Right lobe of liver (tissue), 6 donors: ENCODE data around the gene CREBBP. TPM values are rescaled to one million over a fixed set of nuclear protein-coding genes. Genes with fewer than 3 reads are reported as not detected.

Experiments
- ATAC-seq, 4 donors: fragments of 200-7000 bp; cut with Tn5 transposase; one replicate each; pipeline ENCODE4 v1.9.1; 2020; ENCODE audit warnings: mild to moderate bottlenecking in 4 of 4, moderate library complexity in 4 of 4
- DNase-seq, 3 donors: peaks; one replicate each; pipeline ENCODE4 v3.0.0-alpha.2; 2020
- H3K27ac ChIP-seq, 3 donors: fragments of 200-600 bp; one replicate each; pipeline ENCODE4 v1.8.0; 2022
- H3K27me3 ChIP-seq, 2 donors: fragments of 200-600 bp; one replicate each; pipeline ENCODE4 v1.8.0; 2022
- H3K36me3 ChIP-seq, 4 donors: fragments of 200-600 bp; sonication (generic) in 1 of 4; one replicate each; pipeline versions ENCODE4 v1.5.1 to v1.8.0; 2017 to 2022; ENCODE audit warnings: control low read depth in 1 of 4
- H3K4me1 ChIP-seq, 4 donors: fragments of 200-600 bp; sonication (generic) in 1 of 4; one replicate each; pipeline versions ENCODE4 v1.5.1 to v1.8.0; 2017 to 2022; ENCODE audit warnings: control low read depth in 1 of 4
- H3K4me3 ChIP-seq, 3 donors: fragments of 200-600 bp; one replicate each; pipeline ENCODE4 v1.8.0; 2022
- H3K9me3 ChIP-seq, 4 donors: fragments of 200-600 bp; sonication (generic) in 1 of 4; one replicate each; pipeline versions ENCODE4 v1.5.1 to v1.8.0; 2017 to 2022; ENCODE audit warnings: control low read depth in 1 of 4
- POLR2A ChIP-seq: fragments of 450-650 bp; IDR thresholded peaks from one replicate; pipeline ENCODE4 v1.6.1; 2017; ENCODE audit warnings: antibody characterized with exemption, mild to moderate bottlenecking
- WGBS: methylation state at CpG from one replicate; pipeline ENCODE4 v1.1.6; 2018; ENCODE audit warnings: low coverage, low lambda C conversion rate; ENCODE audit not compliant: insufficient coverage; ENCODE audit errors: missing lambda C conversion rate; 5-methylcytosine and 5-hydroxymethylcytosine counted together
- intact Hi-C, 2 donors: fragments of 100-400 bp; cut with DNase I; formaldehyde crosslinking; loops; one replicate each; pipeline versions ENCODE4 v1.11.2 to v1.14.1; 2022
- total RNA-seq, 6 experiments: library from RNA; depleted of rRNA in 2 of 6; stranded (reverse); fragments of >200 nt in 2 of 6; fragmentation: NEBNext Ultra II Directional in 3 of 6; extraction: Animal tissue kit (Norgen Biotek cat#: 25700) in 3 of 6; gene quantifications; one replicate each; pipeline versions ENCODE4 v1.1.0 to v1.2.4, GENCODE V29; 2016 to 2023
- TF ChIP-seq, protein P1 (sequence below), 4 donors: fragments of 200-600 bp in 3 of 4; fragments of 450-650 bp in 1 of 4; IDR thresholded peaks; one replicate each; pipeline versions ENCODE4 v1.5.1 to v1.8.0; 2016 to 2022; ENCODE audit warnings: antibody characterized with exemption in 4 of 4, mild to moderate bottlenecking in 2 of 4
- donor health status: DM: no; HTN: yes; CAD: no.
- donor health status: DM: no; HTN: no; CAD: no.
- donor health status: DM: no; HTN: no; CAD: no.
- donor health status: DM: no; HTN: yes; CAD: no.
- donor health status: DM: no; HTN: yes; CAD: no.

The CREBBP gene
- total RNA-seq, 6 experiments from 2014 or later: 18.1 to 39.8 (median 29.2) TPM

DNA sequence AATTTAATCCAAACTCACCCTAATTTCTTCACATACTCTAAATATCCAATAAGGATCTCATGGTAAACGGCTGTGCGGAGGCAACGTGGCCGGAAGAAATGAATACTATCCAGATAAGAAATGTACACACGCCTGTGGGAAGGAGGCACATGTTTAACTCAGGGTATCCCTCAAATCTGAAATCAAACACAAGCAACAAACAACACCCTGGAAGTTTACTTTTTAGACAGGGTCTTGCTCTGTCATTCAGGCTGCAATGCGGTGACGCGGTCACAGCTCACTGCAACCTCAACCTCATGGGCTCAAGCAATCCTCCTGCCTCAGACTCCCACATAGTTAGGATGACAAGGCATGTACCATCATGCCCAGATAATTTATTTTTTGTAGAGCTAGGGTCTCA lies 142.0 kb downstream of the CREBBP start:
- intact Hi-C loops: no loop called here
- Histone ChIP-seq H3K4me3 (no peak overlapping the region), H3K27me3 (no peaks in the 10 kb centered on the region), H3K9me3 (no peaks in the 10 kb centered on the region), H3K36me3 (peaks cover 5 to 98% (median 44%) of the 10 kb centered on the region in 4 donors), H3K27ac (no peak overlapping the region), H3K4me1 (peaks cover 0 to 8% (median 0%) of the 10 kb centered on the region in 4 donors)
- 82% methylated on average over 3 of the region's 8 CpGs for WGBS
- no peak for TF ChIP-seq POLR2A
- TF ChIP-seq, protein P1, sequence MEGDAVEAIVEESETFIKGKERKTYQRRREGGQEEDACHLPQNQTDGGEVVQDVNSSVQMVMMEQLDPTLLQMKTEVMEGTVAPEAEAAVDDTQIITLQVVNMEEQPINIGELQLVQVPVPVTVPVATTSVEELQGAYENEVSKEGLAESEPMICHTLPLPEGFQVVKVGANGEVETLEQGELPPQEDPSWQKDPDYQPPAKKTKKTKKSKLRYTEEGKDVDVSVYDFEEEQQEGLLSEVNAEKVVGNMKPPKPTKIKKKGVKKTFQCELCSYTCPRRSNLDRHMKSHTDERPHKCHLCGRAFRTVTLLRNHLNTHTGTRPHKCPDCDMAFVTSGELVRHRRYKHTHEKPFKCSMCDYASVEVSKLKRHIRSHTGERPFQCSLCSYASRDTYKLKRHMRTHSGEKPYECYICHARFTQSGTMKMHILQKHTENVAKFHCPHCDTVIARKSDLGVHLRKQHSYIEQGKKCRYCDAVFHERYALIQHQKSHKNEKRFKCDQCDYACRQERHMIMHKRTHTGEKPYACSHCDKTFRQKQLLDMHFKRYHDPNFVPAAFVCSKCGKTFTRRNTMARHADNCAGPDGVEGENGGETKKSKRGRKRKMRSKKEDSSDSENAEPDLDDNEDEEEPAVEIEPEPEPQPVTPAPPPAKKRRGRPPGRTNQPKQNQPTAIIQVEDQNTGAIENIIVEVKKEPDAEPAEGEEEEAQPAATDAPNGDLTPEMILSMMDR (IDR thresholded peaks at IDR 0.05): no peak
- DNase-seq: no peak
- ATAC-seq: no peak

DNA sequence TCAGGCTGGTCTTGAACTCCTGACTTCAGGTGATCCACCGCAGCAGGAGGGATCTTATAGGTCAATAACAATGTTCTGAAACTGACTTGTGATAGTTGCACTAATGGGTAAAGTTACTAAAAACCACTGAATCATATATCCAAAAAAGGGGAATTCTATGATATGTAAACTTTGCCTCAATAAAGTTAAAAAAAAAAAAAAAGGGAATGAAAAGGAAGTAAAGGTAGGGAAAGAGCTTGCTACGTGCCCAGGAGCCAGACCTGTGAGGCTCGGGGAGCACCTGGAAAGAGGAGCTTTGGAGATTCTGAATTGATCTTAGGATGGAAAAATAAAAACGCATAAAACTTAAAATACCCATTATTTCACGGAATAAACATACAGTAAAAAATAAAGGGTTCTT lies 142.4 kb downstream of the CREBBP start:
- WGBS: 99% methylated on average over 4 of the region's 5 CpGs
- ATAC-seq (no peak), DNase-seq (no peak)
- peaks cover 5 to 98% (median 44%) of the 10 kb centered on the region in 4 donors for H3K36me3 ChIP-seq
- H3K27ac ChIP-seq: no peak overlapping the region
- no peaks in the 10 kb centered on the region for H3K27me3 ChIP-seq
- peaks cover 0 to 4% (median 0%) of the 10 kb centered on the region in 4 donors for H3K4me1 ChIP-seq
- H3K9me3 ChIP-seq: no peaks in the 10 kb centered on the region
- intact Hi-C loops: no loop called here
- TF ChIP-seq, protein P1 (IDR thresholded peaks at IDR 0.05): no peak
- TF ChIP-seq POLR2A: no peak
- no peak overlapping the region for H3K4me3 ChIP-seq

DNA sequence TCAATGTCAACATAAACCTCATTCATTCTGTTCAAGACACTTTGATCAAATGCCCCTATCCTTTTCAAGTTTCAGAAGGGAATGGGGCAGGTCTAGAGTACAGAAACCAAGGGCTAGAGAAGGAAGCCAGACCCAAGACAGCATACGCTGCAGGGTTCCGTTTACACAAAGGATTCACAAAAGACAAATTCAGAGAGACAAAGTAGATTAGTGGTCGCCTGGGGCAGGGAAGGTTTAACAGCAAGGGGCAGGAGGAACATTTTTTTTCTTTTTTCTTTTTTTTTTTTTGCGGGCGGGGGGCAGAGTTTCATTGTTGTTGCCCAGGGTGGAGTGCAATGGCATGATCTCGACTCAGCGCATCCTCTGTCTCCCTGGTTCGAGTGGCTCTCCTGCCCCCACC lies 143.3 kb downstream of the CREBBP start:
- no peak for DNase-seq

DNA sequence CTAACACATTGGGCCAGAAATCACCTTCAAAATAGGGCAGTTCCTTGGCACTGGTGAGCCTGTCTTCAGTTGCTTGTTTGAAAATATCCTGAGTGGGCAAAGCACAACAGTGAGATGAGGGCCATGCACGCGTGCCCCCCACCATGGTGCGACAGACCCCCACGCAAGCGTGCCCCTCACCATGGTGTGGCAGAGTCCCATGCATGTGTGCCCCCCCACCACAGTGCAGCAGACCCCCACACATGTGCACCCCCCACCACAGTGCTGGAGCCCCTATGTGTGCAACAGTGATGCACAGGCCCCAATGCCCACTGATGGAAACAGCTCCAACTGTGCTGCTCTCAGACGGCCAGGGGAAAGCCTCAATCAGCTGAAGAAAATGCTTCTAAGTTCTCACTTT lies 144.4 kb downstream of the CREBBP start:
- Histone ChIP-seq H3K9me3 (no peaks in the 10 kb centered on the region), H3K4me3 (no peak overlapping the region), H3K4me1 (no peaks in the 10 kb centered on the region), H3K27ac (no peak overlapping the region), H3K27me3 (no peaks in the 10 kb centered on the region), H3K36me3 (peaks cover 5 to 91% (median 47%) of the 10 kb centered on the region in 4 donors)
- TF ChIP-seq POLR2A: no peak
- TF ChIP-seq, protein P1 (IDR thresholded peaks at IDR 0.05): no peak
- WGBS: 93% methylated on average over 6 of the region's 6 CpGs
- intact Hi-C loops: no loop called here
- ATAC-seq (no peak), DNase-seq (no peak)

More for the DNA sequence above, 143.3 kb downstream of the CREBBP start:
- TF ChIP-seq, protein P1 (IDR thresholded peaks at IDR 0.05): no peak
- no peak for TF ChIP-seq POLR2A
- H3K9me3 ChIP-seq: no peaks in the 10 kb centered on the region
- H3K27ac ChIP-seq: no peak overlapping the region
- H3K36me3 ChIP-seq: peaks cover 5 to 91% (median 42%) of the 10 kb centered on the region in 4 donors
- H3K4me3 ChIP-seq: no peak overlapping the region
- H3K4me1 ChIP-seq: no peaks in the 10 kb centered on the region
- intact Hi-C loops: no loop called here
- 88% methylated on average over 8 of the region's 8 CpGs for WGBS
- ATAC-seq: no peak
- no peaks in the 10 kb centered on the region for H3K27me3 ChIP-seq

DNA sequence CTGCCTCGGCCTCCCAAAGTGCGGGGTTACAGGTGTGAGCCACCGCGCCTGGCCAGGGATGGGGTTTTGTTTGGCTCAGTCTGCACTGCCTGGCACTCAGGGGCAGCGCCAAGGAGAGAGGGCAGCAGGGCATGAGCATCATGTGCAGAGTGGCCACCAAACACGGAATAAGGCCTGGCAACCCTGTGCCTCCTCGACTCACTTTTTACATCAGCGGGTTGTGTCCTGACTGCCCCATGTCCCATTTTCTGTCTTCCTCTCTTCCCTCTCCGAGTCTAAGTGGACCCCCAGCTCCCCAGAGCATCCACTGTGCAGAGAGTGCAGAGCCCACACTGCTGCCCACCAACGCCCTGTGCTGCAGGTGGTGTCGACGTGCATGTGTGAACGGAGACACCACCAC lies 145.0 kb downstream of the CREBBP start:
- WGBS: 100% methylated on average over 5 of the region's 13 CpGs
- DNase-seq: peak in 1 of 3 donors; percentile 44

More for the DNA sequence above, 145.0 kb downstream of the CREBBP start:
- Histone ChIP-seq H3K4me3 (no peak overlapping the region), H3K9me3 (no peaks in the 10 kb centered on the region), H3K27me3 (no peaks in the 10 kb centered on the region), H3K4me1 (no peaks in the 10 kb centered on the region), H3K36me3 (peaks cover 5 to 91% (median 48%) of the 10 kb centered on the region in 4 donors), H3K27ac (no peak overlapping the region)
- ATAC-seq: no peak
- TF ChIP-seq POLR2A: no peak
- TF ChIP-seq, protein P1 (IDR thresholded peaks at IDR 0.05): no peak
- intact Hi-C loops: no loop called here
